ENCODE measurements around the gene DACT1.

DACT1 gene

DNA sequence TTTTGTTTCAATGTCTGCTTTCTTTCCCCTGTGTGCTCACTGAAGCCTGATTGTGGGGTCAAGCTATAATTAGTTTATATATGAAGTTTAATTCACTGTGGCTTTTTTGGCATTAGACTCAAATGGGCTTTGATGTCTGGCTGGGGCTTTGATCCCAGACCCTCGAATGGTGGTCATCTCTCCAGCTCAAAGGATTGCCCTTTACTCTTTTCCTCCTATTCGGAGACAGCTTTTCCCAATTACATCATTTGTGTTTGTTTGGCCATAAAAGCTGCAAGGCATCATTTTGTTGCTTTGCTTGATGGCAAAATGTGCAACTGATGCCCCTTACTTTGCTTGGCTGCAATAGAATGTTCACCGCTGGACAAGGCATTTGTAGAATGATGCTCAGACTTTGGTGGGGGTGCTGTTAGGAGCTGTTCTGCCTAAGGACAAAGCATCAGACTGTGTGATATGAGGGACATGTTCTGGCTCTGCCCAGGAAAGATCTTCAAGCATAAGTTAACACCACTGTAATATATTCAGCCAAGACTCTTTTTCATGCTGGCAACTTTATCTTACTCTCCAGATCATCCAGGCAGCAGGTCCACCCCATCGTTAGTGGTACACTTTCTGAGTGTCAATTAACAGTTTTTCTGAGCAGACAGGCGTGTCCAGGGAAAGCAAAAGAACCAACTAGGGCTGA lies 3.2 kb upstream of the DACT1 start (continued):
- no peak for TF ChIP-seq GLIS3 (CRISPR knock-in tag; IDR thresholded peaks at IDR 0.05)

DNA sequence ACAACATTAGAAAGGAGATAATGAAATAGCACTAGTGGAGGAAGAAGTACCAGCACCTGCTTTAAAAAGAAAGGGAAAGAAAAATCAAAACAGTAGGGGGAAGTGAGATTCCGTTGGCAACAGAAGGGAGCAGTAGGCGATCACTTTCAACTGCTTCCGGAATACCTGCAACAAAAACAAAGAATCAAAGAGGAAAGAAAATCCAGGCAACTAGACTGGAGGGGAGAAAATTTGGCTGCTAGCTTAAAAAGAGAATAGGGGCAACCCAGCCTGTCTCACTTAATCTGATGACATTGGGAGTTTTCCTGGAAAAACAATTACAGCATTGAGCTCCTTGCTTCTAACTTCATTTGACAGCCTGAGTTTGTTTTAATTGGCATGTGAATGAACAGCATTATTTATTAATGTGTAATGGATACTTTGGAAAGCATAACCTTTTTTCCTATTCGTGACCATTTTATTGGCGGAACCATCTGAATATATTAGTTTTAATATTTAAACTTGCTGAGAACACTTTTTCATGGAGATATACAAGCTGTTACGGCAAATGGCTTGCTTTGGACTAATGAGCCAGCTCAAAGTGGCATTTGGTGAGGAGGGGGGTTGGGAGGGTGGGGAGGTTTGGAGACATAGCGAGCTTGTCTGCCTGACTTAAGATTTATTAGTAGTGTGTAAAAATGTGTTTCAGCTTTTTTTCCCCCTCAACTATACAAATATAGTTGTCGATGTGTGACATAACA lies 2.5 kb upstream of the DACT1 start:
- no peak for TF ChIP-seq ZNF565 (CRISPR knock-in tag; conservative IDR thresholded peaks at IDR 0.05; ENCODE audit: low read depth)
- no peak for TF ChIP-seq ESRRG (CRISPR knock-in tag; IDR thresholded peaks at IDR 0.05)
- TF ChIP-seq ISL1 (CRISPR knock-in tag; IDR thresholded peaks at IDR 0.05): no peak
- TF ChIP-seq, protein P1, sequence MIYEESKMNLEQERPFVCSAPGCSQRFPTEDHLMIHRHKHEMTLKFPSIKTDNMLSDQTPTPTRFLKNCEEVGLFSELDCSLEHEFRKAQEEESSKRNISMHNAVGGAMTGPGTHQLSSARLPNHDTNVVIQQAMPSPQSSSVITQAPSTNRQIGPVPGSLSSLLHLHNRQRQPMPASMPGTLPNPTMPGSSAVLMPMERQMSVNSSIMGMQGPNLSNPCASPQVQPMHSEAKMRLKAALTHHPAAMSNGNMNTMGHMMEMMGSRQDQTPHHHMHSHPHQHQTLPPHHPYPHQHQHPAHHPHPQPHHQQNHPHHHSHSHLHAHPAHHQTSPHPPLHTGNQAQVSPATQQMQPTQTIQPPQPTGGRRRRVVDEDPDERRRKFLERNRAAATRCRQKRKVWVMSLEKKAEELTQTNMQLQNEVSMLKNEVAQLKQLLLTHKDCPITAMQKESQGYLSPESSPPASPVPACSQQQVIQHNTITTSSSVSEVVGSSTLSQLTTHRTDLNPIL (CRISPR knock-in tag; IDR thresholded peaks at IDR 0.05; ENCODE audit: low read depth): no peak
- TF ChIP-seq CSDC2 (CRISPR knock-in tag; IDR thresholded peaks at IDR 0.05): no peak
- TF ChIP-seq TCF4 (CRISPR knock-in tag; IDR thresholded peaks at IDR 0.05; ENCODE audit: borderline replicate concordance): no peak
- TF ChIP-seq TOX (CRISPR knock-in tag; IDR thresholded peaks at IDR 0.05; ENCODE audit: borderline replicate concordance): no peak
- TF ChIP-seq ZC3H10 (CRISPR knock-in tag; IDR thresholded peaks at IDR 0.05): no peak
- TF ChIP-seq ZNF70 (CRISPR knock-in tag; IDR thresholded peaks at IDR 0.05): no peak
- TF ChIP-seq, protein P2, sequence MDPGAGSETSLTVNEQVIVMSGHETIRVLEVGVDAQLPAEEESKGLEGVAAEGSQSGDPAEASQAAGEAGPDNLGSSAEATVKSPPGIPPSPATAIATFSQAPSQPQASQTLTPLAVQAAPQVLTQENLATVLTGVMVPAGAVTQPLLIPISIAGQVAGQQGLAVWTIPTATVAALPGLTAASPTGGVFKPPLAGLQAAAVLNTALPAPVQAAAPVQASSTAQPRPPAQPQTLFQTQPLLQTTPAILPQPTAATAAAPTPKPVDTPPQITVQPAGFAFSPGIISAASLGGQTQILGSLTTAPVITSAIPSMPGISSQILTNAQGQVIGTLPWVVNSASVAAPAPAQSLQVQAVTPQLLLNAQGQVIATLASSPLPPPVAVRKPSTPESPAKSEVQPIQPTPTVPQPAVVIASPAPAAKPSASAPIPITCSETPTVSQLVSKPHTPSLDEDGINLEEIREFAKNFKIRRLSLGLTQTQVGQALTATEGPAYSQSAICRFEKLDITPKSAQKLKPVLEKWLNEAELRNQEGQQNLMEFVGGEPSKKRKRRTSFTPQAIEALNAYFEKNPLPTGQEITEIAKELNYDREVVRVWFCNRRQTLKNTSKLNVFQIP (CRISPR knock-in tag; IDR thresholded peaks at IDR 0.05; ENCODE audit: borderline replicate concordance, low read depth): no peak
- no peak for TF ChIP-seq RARB (CRISPR knock-in tag; IDR thresholded peaks at IDR 0.05)
- TF ChIP-seq BACH2 (CRISPR knock-in tag; IDR thresholded peaks at IDR 0.05; ENCODE audit: borderline replicate concordance): no peak
- TF ChIP-seq SNAI2 (CRISPR knock-in tag; IDR thresholded peaks at IDR 0.05): no peak
- no peak for TF ChIP-seq ZFP30 (CRISPR knock-in tag; IDR thresholded peaks at IDR 0.05)
- no peak for TF ChIP-seq OSR1 (CRISPR knock-in tag; IDR thresholded peaks at IDR 0.05)
- TF ChIP-seq PPARA (CRISPR knock-in tag; IDR thresholded peaks at IDR 0.05; ENCODE audit: borderline replicate concordance): no peak
- TF ChIP-seq, protein P3, sequence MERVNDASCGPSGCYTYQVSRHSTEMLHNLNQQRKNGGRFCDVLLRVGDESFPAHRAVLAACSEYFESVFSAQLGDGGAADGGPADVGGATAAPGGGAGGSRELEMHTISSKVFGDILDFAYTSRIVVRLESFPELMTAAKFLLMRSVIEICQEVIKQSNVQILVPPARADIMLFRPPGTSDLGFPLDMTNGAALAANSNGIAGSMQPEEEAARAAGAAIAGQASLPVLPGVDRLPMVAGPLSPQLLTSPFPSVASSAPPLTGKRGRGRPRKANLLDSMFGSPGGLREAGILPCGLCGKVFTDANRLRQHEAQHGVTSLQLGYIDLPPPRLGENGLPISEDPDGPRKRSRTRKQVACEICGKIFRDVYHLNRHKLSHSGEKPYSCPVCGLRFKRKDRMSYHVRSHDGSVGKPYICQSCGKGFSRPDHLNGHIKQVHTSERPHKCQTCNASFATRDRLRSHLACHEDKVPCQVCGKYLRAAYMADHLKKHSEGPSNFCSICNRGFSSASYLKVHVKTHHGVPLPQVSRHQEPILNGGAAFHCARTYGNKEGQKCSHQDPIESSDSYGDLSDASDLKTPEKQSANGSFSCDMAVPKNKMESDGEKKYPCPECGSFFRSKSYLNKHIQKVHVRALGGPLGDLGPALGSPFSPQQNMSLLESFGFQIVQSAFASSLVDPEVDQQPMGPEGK (CRISPR knock-in tag; IDR thresholded peaks at IDR 0.05; ENCODE audit: borderline replicate concordance): no peak
- no peak for TF ChIP-seq ARNTL (CRISPR knock-in tag; IDR thresholded peaks at IDR 0.05; ENCODE audit: borderline replicate concordance, low read depth)
- no peak for ATAC-seq

DNA sequence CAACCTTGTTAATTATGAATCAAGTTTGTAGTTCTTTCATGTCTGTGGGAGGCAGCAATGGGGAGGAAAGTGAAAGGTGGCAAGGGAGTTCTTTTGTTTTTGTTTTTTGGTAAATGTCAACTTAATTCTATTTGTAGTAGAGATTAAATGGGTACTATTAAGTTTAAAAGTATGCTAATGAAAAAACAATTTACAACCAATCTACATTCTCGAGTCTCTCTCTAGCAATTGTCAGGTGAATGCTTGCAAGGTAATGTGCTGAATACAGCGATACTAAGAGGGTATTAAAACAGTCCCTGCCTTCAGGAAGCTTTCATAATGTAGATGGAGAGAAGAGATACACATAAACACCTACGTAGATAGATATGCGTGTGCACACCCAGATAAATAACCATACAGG lies 1.6 kb upstream of the DACT1 start:
- no peak for ATAC-seq
- TF ChIP-seq ESRRG (CRISPR knock-in tag; IDR thresholded peaks at IDR 0.05) (no peak), RARB (CRISPR knock-in tag; IDR thresholded peaks at IDR 0.05) (no peak), TCF4 (CRISPR knock-in tag; IDR thresholded peaks at IDR 0.05; ENCODE audit: borderline replicate concordance) (no peak), CSDC2 (CRISPR knock-in tag; IDR thresholded peaks at IDR 0.05) (no peak), ZNF8 (CRISPR knock-in tag; IDR thresholded peaks at IDR 0.05) (no peak), ZFP30 (CRISPR knock-in tag; IDR thresholded peaks at IDR 0.05) (no peak), ARNTL (CRISPR knock-in tag; IDR thresholded peaks at IDR 0.05; ENCODE audit: borderline replicate concordance, low read depth) (no peak), ZNF70 (CRISPR knock-in tag; IDR thresholded peaks at IDR 0.05) (no peak)
- TF ChIP-seq, protein P1 (CRISPR knock-in tag; IDR thresholded peaks at IDR 0.05; ENCODE audit: low read depth): no peak
- TF ChIP-seq, protein P3 (CRISPR knock-in tag; IDR thresholded peaks at IDR 0.05; ENCODE audit: borderline replicate concordance): no peak
- TF ChIP-seq, protein P4, sequence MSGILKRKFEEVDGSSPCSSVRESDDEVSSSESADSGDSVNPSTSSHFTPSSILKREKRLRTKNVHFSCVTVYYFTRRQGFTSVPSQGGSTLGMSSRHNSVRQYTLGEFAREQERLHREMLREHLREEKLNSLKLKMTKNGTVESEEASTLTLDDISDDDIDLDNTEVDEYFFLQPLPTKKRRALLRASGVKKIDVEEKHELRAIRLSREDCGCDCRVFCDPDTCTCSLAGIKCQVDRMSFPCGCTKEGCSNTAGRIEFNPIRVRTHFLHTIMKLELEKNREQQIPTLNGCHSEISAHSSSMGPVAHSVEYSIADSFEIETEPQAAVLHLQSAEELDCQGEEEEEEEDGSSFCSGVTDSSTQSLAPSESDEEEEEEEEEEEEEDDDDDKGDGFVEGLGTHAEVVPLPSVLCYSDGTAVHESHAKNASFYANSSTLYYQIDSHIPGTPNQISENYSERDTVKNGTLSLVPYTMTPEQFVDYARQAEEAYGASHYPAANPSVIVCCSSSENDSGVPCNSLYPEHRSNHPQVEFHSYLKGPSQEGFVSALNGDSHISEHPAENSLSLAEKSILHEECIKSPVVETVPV (CRISPR knock-in tag; IDR thresholded peaks at IDR 0.05): no peak
- TF ChIP-seq, protein P5, sequence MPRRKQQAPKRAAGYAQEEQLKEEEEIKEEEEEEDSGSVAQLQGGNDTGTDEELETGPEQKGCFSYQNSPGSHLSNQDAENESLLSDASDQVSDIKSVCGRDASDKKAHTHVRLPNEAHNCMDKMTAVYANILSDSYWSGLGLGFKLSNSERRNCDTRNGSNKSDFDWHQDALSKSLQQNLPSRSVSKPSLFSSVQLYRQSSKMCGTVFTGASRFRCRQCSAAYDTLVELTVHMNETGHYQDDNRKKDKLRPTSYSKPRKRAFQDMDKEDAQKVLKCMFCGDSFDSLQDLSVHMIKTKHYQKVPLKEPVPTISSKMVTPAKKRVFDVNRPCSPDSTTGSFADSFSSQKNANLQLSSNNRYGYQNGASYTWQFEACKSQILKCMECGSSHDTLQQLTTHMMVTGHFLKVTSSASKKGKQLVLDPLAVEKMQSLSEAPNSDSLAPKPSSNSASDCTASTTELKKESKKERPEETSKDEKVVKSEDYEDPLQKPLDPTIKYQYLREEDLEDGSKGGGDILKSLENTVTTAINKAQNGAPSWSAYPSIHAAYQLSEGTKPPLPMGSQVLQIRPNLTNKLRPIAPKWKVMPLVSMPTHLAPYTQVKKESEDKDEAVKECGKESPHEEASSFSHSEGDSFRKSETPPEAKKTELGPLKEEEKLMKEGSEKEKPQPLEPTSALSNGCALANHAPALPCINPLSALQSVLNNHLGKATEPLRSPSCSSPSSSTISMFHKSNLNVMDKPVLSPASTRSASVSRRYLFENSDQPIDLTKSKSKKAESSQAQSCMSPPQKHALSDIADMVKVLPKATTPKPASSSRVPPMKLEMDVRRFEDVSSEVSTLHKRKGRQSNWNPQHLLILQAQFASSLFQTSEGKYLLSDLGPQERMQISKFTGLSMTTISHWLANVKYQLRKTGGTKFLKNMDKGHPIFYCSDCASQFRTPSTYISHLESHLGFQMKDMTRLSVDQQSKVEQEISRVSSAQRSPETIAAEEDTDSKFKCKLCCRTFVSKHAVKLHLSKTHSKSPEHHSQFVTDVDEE (CRISPR knock-in tag; IDR thresholded peaks at IDR 0.05): no peak
- TF ChIP-seq, protein P2 (CRISPR knock-in tag; IDR thresholded peaks at IDR 0.05; ENCODE audit: borderline replicate concordance, low read depth): no peak
